ENCODE results near the gene MAD1L1.

The MAD1L1 gene

DNA sequence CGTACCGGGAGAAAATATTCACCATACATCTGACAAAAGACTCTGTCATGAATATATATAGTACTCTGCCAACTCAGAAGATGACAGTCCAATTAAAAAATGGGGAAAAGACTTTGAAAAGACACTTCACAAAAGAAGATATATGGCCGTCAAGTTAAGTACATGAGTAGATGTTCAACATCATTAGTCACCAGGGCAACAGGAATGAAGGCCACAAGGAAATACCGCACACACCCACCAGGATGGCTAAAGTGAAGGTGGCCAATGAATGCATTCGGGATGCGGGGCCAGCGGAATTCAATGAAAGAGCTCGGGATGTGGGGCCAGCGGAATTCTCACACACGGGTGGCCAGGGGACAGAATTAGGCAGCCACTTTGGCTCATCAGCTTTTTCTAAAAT, 42.2 kb downstream of the MAD1L1 start:
- no peak overlapping the region for H3K4me3 ChIP-seq (ENCODE audit: low read depth, low read length)
- H3K36me3 ChIP-seq, result peaks cover 12% of the 10 kb centered on the region
- peaks cover 3% of the 10 kb centered on the region for H3K9me3 ChIP-seq
- DNase-seq, result no peak
- H3K27me3 ChIP-seq, result no peaks in the 10 kb centered on the region
- H3K4me1 ChIP-seq, result no peaks in the 10 kb centered on the region
- TF ChIP-seq, protein P1, sequence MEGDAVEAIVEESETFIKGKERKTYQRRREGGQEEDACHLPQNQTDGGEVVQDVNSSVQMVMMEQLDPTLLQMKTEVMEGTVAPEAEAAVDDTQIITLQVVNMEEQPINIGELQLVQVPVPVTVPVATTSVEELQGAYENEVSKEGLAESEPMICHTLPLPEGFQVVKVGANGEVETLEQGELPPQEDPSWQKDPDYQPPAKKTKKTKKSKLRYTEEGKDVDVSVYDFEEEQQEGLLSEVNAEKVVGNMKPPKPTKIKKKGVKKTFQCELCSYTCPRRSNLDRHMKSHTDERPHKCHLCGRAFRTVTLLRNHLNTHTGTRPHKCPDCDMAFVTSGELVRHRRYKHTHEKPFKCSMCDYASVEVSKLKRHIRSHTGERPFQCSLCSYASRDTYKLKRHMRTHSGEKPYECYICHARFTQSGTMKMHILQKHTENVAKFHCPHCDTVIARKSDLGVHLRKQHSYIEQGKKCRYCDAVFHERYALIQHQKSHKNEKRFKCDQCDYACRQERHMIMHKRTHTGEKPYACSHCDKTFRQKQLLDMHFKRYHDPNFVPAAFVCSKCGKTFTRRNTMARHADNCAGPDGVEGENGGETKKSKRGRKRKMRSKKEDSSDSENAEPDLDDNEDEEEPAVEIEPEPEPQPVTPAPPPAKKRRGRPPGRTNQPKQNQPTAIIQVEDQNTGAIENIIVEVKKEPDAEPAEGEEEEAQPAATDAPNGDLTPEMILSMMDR (IDR thresholded peaks at IDR 0.05; ENCODE audit: low read depth, low read length), result no peak

DNA sequence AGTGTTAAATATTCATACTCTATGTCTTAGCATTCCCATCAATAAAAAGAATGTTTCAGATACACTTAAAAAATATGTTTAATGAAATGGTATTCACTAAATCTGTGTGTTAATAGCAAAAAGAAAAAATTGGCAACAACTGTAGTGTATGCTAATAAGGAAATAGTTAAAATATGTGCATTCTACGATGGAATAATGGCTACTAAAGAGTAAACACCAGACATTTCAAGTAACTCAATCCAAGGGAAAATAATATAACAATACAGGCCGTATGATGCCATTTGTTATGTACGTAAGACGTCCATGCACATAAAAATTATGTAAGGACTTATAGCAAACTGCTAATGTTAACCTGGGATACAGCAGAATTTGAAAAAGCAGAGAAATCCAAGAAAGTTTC, 46.6 kb downstream of the MAD1L1 start:
- Histone ChIP-seq H3K36me3 (peaks cover 3% of the 10 kb centered on the region), H3K4me1 (no peaks in the 10 kb centered on the region), H3K27me3 (no peaks in the 10 kb centered on the region), H3K9me3 (no peaks in the 10 kb centered on the region), H3K4me3 (ENCODE audit: low read depth, low read length) (no peak overlapping the region)
- DNase-seq, result no peak
- TF ChIP-seq, protein P1 (IDR thresholded peaks at IDR 0.05; ENCODE audit: low read depth, low read length), result no peak

DNA sequence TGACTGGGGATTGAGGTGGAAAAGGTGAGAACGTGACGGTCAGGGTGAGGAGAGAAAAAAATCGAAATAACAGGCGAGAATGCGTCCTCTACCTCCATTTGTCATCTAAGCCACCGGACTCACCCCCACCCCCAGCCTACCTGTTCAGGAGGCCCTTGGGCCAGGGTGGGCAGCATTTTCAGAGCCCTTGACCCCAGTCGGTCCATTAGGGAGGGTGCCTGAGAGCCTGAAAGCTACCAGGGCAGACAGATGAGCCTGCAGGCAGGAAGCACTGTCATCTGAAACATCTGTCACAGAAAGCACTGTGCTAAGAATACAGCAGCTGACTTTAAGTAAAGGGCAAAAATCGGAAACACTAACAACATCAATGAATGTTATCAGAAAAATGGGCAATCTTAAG, 47.0 kb downstream of the MAD1L1 start:
- no peak for DNase-seq
- no peaks in the 10 kb centered on the region for H3K4me1 ChIP-seq
- TF ChIP-seq, protein P1 (IDR thresholded peaks at IDR 0.05; ENCODE audit: low read depth, low read length), result no peak
- peaks cover 3% of the 10 kb centered on the region for H3K36me3 ChIP-seq
- no peaks in the 10 kb centered on the region for H3K9me3 ChIP-seq
- no peaks in the 10 kb centered on the region for H3K27me3 ChIP-seq
- no peak overlapping the region for H3K4me3 ChIP-seq (ENCODE audit: low read depth, low read length)

DNA sequence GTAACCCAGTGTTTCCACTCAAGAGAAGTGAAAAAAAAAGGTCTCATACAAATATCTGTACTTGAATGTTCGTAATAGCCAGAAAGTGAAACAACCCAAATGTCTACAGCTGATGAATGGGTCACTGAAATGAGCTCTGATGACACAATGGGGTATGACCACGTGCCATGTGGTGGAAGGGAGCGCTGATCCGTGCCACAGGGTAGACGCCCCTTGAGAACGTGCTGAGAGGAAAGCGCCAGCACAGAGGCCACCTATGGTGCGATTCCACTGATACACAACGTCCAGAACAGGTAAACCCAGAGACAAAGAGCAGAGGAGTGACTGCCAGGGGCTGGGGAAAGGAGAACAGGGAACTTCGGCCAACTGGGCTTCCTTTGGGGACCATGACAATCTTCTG, 50.3 kb downstream of the MAD1L1 start:
- no peak overlapping the region for H3K4me3 ChIP-seq (ENCODE audit: low read depth, low read length)
- H3K9me3 ChIP-seq, result no peaks in the 10 kb centered on the region
- DNase-seq, result no peak
- peaks cover 3% of the 10 kb centered on the region for H3K36me3 ChIP-seq
- H3K4me1 ChIP-seq, result no peaks in the 10 kb centered on the region
- TF ChIP-seq, protein P1 (IDR thresholded peaks at IDR 0.05; ENCODE audit: low read depth, low read length), result no peak
- no peaks in the 10 kb centered on the region for H3K27me3 ChIP-seq

DNA sequence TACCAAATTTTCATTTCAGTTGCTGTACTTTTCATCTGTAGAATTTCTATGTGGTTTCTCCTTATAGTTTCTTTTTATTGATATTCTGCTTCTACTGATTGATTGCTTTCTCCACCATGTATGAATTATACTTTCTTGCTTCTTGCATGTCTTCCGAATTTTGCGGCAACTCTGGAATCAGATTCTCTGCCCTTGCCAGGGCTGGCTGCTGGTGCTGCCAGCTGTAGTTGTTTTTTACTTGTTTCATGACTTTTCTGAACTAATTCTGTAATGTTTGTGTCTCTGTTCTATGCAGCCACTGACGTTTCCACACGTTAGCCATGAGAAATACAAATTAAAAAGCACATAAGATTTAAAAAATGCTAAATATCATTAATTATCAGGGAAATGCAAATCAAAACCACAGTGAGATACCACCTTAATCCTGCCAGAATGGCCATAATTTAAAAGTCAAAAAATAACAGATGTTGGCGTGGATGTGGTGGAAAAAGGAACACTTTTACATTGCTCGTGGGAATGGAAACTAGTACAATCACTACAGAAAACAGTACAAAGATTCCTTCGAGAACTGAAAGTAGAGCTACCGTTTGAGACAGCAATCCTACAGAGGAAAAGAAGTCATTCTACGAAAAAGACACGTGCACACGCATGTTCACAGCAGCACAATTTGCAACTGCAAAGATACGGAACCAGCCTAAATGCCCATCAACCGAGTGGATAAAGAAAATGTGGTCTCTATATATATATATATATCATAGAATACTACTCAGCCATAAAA, 51.5 kb downstream of the MAD1L1 start:
- Histone ChIP-seq H3K27me3 (no peaks in the 10 kb centered on the region), H3K4me1 (no peaks in the 10 kb centered on the region)
- no peak for DNase-seq

DNA sequence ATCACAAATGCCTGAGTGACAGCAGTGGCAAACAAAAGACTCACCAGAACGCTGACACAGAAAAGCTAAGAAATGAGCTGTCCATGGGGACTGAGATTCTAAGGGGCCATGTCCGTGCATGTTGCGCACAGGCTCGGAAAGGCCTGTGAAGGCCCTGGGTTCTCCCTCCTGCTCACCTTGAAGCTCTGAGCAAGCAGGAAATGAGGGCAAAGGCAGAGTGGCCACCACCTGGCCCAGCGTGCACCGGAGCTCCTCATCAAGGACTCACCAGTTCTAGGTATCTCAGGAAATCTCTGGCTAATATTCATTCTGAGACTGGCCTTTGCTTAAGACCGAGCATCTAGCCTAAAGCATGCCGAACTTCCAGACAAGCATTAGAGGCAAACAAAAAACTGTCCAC, 52.7 kb downstream of the MAD1L1 start:
- TF ChIP-seq, protein P1 (IDR thresholded peaks at IDR 0.05; ENCODE audit: low read depth, low read length), result no peak
- no peak for DNase-seq
- H3K27me3 ChIP-seq, result no peaks in the 10 kb centered on the region
- no peaks in the 10 kb centered on the region for H3K4me1 ChIP-seq
- H3K4me3 ChIP-seq (ENCODE audit: low read depth, low read length), result no peak overlapping the region
- peaks cover 3% of the 10 kb centered on the region for H3K36me3 ChIP-seq
- H3K9me3 ChIP-seq, result no peaks in the 10 kb centered on the region

More for the DNA sequence above, 51.5 kb downstream of the MAD1L1 start:
- no peaks in the 10 kb centered on the region for H3K9me3 ChIP-seq
- TF ChIP-seq, protein P1 (IDR thresholded peaks at IDR 0.05; ENCODE audit: low read depth, low read length), result no peak
- no peak overlapping the region for H3K4me3 ChIP-seq (ENCODE audit: low read depth, low read length)
- H3K36me3 ChIP-seq, result peaks cover 3% of the 10 kb centered on the region

All from BE2C (cell line).